CD14-positive monocyte (primary cell): ENCODE measurements around the gene ALKBH3. TPM values are rescaled to one million over a fixed set of nuclear protein-coding genes. Genes with fewer than 3 reads are reported as not detected.

ENCODE experiments used
- DNase-seq, 3 donors: peaks; one replicate each; pipeline ENCODE4 v3.0.0-alpha.2; 2011 to 2022
- H2AFZ ChIP-seq: 2 replicates; pipeline ENCODE4 v1.6.0; 2012; ENCODE audit warnings: mild to moderate bottlenecking, low read depth, low read length, inconsistent platforms; ENCODE audit not compliant: insufficient read depth, poor library complexity, severe bottlenecking
- H3K27ac ChIP-seq, 2 donors: 1 replicate in 1 of 2; 2 replicates in 1 of 2; pipeline ENCODE4 v1.5.1; 2012 to 2013; ENCODE audit warnings: low read length in 2 of 2, control low read depth in 1 of 2, inconsistent platforms in 1 of 2, low read depth in 1 of 2, mild to moderate bottlenecking in 1 of 2
- H3K27me3 ChIP-seq, 2 donors: one replicate each; pipeline versions ENCODE4 v1.6.0 to v1.6.1; 2011 to 2013; ENCODE audit warnings: low read length in 2 of 2; ENCODE audit not compliant: control insufficient read depth in 2 of 2, insufficient read depth in 2 of 2
- H3K36me3 ChIP-seq, 2 donors: replicated peaks in 1 of 2; 1 replicate in 1 of 2; 2 replicates in 1 of 2; pipeline versions ENCODE4 v1.5.1 to v1.6.1; 2012 to 2013; ENCODE audit warnings: low read length in 2 of 2, control low read depth in 1 of 2, inconsistent platforms in 1 of 2, mild to moderate bottlenecking in 1 of 2; ENCODE audit not compliant: insufficient read depth in 2 of 2, control insufficient read depth in 1 of 2
- H3K4me1 ChIP-seq, 2 donors: 1 replicate in 1 of 2; 2 replicates in 1 of 2; pipeline versions ENCODE4 v1.5.1 to v1.6.1; 2012 to 2013; ENCODE audit warnings: low read length in 2 of 2, control low read depth in 1 of 2, inconsistent platforms in 1 of 2, mild to moderate bottlenecking in 1 of 2, moderate library complexity in 1 of 2; ENCODE audit not compliant: insufficient read depth in 2 of 2, control insufficient read depth in 1 of 2
- H3K4me2 ChIP-seq: replicated peaks from 2 replicates; pipeline ENCODE3; 2012; ENCODE audit warnings: low read length, moderate library complexity, mild to moderate bottlenecking; ENCODE audit not compliant: poor library complexity, severe bottlenecking; ENCODE audit errors: extremely low read depth
- H3K4me3 ChIP-seq, 3 experiments: fragments of 200-600 bp in 1 of 3; sonication (generic) in 1 of 3; replicated peaks in 1 of 3; 1 replicate in 2 of 3; 2 replicates in 1 of 3; pipeline ENCODE4 v1.5.1; 2011 to 2013; ENCODE audit warnings: low read length in 3 of 3, mild to moderate bottlenecking in 3 of 3, control low read depth in 2 of 3, low read depth in 2 of 3, inconsistent platforms in 1 of 3, moderate library complexity in 1 of 3
- H3K79me2 ChIP-seq: 2 replicates; pipeline ENCODE4 v1.6.0; 2012; ENCODE audit warnings: mild to moderate bottlenecking, control low read depth, inconsistent platforms, low read length, moderate library complexity; ENCODE audit not compliant: insufficient read depth
- H3K9ac ChIP-seq: 2 replicates; pipeline ENCODE4 v1.6.0; 2017; ENCODE audit warnings: low read length, mild to moderate bottlenecking; ENCODE audit not compliant: insufficient read depth, poor library complexity, severe bottlenecking
- H3K9me3 ChIP-seq, 2 donors: replicated peaks in 1 of 2; 1 replicate in 1 of 2; 2 replicates in 1 of 2; pipeline versions ENCODE4 v1.5.1 to v1.6.1; 2012 to 2013; ENCODE audit warnings: low read length in 2 of 2, control low read depth in 1 of 2; ENCODE audit not compliant: control insufficient read depth in 1 of 2, insufficient read depth in 1 of 2
- H4K20me1 ChIP-seq: 2 replicates; pipeline ENCODE4 v1.6.0; 2012; ENCODE audit warnings: mild to moderate bottlenecking, low read length, control low read depth, moderate library complexity; ENCODE audit not compliant: insufficient read depth
- H3K27ac Mint-ChIP-seq, 7 donors: one replicate each; pipeline ENCODE4 v1.8.0; 2020; ENCODE audit warnings: mild to moderate bottlenecking in 7 of 7, mixed read lengths in 7 of 7, moderate library complexity in 6 of 7, inconsistent platforms in 2 of 7
- H3K27me3 Mint-ChIP-seq, 3 donors: one replicate each; pipeline ENCODE4 v1.8.0; 2021 to 2022; ENCODE audit warnings: low read depth in 3 of 3, mild to moderate bottlenecking in 3 of 3, mixed read lengths in 3 of 3, moderate library complexity in 3 of 3, inconsistent platforms in 1 of 3
- H3K36me3 Mint-ChIP-seq, 2 donors: one replicate each; pipeline ENCODE4 v1.8.0; 2020; ENCODE audit warnings: mixed read lengths in 2 of 2, inconsistent platforms in 1 of 2, mild to moderate bottlenecking in 1 of 2
- H3K4me1 Mint-ChIP-seq: one replicate; pipeline ENCODE4 v1.8.0; 2020; ENCODE audit warnings: mild to moderate bottlenecking, mixed read lengths
- H3K4me3 Mint-ChIP-seq, 2 donors: one replicate each; pipeline ENCODE4 v1.8.0; 2020; ENCODE audit warnings: mild to moderate bottlenecking in 2 of 2, mixed read lengths in 2 of 2, moderate library complexity in 1 of 2
- H3K9me3 Mint-ChIP-seq, 7 donors: one replicate each; pipeline ENCODE4 v1.8.0; 2020 to 2022; ENCODE audit warnings: mixed read lengths in 7 of 7, mild to moderate bottlenecking in 6 of 7, moderate library complexity in 6 of 7, inconsistent platforms in 2 of 7
- CTCF ChIP-seq: fragments of 200-600 bp; IDR thresholded peaks from one replicate; pipeline ENCODE4 v1.8.0; 2022; ENCODE audit warnings: antibody characterized with exemption, mild to moderate bottlenecking
- WGBS: methylation state at CpG from one replicate; pipeline ENCODE4 v1.1.5; 2013; ENCODE audit warnings: missing lambda C conversion rate; ENCODE audit not compliant: insufficient coverage; 5-methylcytosine and 5-hydroxymethylcytosine counted together
- intact Hi-C, 2 donors: fragments of 100-400 bp; cut with micrococcal nuclease; formaldehyde crosslinking; loops; one replicate each; pipeline versions ENCODE4 v1.15.0 to v1.15.1; 2023
- polyA plus RNA-seq, 3 donors: library from polyadenylated mRNA; depleted of rRNA in 1 of 3; unstranded in 2 of 3; stranded (reverse) in 1 of 3; fragments of 300-500 nt in 2 of 3; fragments of >200 nt in 1 of 3; fragmentation: Illumina TruSeq in 2 of 3; gene quantifications; 1 replicate in 2 of 3; 2 replicates in 1 of 3; pipeline ENCODE4 v1.2.3, GENCODE V29; 2012 to 2021

The ALKBH3 gene
- polyA plus RNA-seq, 3 donors, result 22.1 to 25.8 (median 22.7) TPM

GRCh38 chr11:43845816-43846215 lies 34.8 kb upstream of the ALKBH3 start:
- H3K9me3 Mint-ChIP-seq, result no peaks in the 10 kb centered on the region
- Histone ChIP-seq H3K27me3 (no peaks in the 10 kb centered on the region), H3K4me1 (no peaks in the 10 kb centered on the region), H3K4me3 (no peak overlapping the region), H3K79me2 (no peaks in the 10 kb centered on the region), H3K27ac (no peak overlapping the region), H3K4me2 (no peak overlapping the region), H3K9ac (no peak overlapping the region), H3K9me3 (no peaks in the 10 kb centered on the region), H3K36me3 (peaks cover 2 to 30% of the 10 kb centered on the region in 2 donors), H2AFZ (no peak overlapping the region), H4K20me1 (no peaks in the 10 kb centered on the region)
- intact Hi-C loops, result no loop called here
- peak overlapping the region in 1 of 7 donors; percentile 54 for H3K27ac Mint-ChIP-seq
- no peaks in the 10 kb centered on the region for H3K4me1 Mint-ChIP-seq
- no peaks in the 10 kb centered on the region for H3K27me3 Mint-ChIP-seq
- H3K4me3 Mint-ChIP-seq, result no peak overlapping the region
- no peak for TF ChIP-seq CTCF
- H3K36me3 Mint-ChIP-seq, result peaks cover 40 to 50% of the 10 kb centered on the region in 2 donors
- WGBS, result 100% methylated on average over 2 of the region's 3 CpGs
- no peak for DNase-seq

DNA sequence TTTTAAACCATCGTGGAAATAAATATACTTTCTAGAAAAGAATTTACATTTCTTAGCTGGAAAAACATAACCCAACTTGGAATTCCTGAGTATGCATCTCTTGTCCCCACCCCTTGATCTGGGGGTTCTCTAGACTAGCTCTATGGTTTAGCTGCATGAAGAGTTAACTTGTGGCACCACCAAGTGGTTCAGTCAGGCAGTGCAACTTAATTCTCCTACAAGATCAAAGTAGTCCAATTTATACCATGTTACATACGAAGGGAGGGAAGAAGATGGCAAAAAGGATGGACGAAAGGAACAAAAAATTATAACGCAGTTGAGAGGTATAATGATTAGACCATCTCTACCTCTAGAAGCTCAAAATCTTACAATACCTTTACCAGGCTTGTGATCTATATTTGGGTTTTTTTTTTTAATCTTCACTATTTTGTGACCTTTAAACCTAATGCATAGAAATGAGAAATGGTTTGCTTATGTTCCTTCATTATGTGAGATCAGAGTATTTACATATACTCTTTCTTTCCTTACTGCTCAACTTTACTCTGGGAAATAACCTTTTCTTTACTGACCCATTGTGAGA lies 28.5 kb upstream of the ALKBH3 start:
- no CpG with 5 or more reads among the region's 4 CpGs for WGBS
- peak; percentile 30 to 57 (median 52) for DNase-seq
- Histone ChIP-seq H3K4me1 (no peaks in the 10 kb centered on the region), H3K27ac (no peak overlapping the region), H2AFZ (no peak overlapping the region), H3K9me3 (no peaks in the 10 kb centered on the region), H3K4me2 (no peak overlapping the region), H3K36me3 (peaks cover 14 to 23% of the 10 kb centered on the region in 2 donors), H3K27me3 (no peaks in the 10 kb centered on the region), H3K9ac (no peak overlapping the region), H3K79me2 (no peaks in the 10 kb centered on the region), H3K4me3 (no peak overlapping the region), H4K20me1 (no peaks in the 10 kb centered on the region)
- Mint-ChIP-seq H3K9me3 (no peaks in the 10 kb centered on the region), H3K4me3 (no peak overlapping the region), H3K27ac (no peak overlapping the region), H3K27me3 (no peaks in the 10 kb centered on the region), H3K36me3 (peaks cover 30 to 36% of the 10 kb centered on the region in 2 donors), H3K4me1 (peaks cover 5% of the 10 kb centered on the region)
- intact Hi-C loops, result loop anchor here in 1 of 2 donors (5.0 kb wide), 1 partner anchor 275 kb away; no protein-coding TSS in a partner anchor
- peak; percentile 89 for TF ChIP-seq CTCF
